ENCODE data around the gene FMO1.

The FMO1 gene

DNA sequence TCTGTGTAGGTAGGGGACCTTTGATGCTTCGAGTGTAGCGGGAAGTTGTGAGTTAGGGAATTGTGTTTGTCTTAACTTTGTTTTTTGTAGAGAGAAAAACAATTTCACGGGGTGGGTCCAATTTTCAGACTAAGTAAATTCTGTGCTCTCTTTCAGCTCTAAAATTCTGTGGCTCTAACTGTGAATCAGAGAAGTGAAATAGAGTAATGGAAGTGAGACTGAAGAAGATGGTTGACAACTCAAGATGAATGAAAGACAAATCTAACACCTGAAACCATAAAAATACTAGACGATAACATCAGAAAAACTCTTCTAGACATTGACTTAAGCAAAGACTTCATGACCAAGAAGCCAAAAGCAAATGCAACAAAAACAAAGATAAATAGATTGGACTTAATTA lies 4.4 kb upstream of the FMO1 start:
- H4K20me1 ChIP-seq (ENCODE audit: insufficient read depth, low read length), result no peaks in the 10 kb centered on the region
- TF ChIP-seq EZH2 (optimal IDR thresholded peaks at IDR 0.05; ENCODE audit: low read depth, low read length) (no peak), EZH2phosphoT487 (IDR thresholded peaks at IDR 0.05; ENCODE audit: low read length) (no peak)
- TF ChIP-seq, protein P1, sequence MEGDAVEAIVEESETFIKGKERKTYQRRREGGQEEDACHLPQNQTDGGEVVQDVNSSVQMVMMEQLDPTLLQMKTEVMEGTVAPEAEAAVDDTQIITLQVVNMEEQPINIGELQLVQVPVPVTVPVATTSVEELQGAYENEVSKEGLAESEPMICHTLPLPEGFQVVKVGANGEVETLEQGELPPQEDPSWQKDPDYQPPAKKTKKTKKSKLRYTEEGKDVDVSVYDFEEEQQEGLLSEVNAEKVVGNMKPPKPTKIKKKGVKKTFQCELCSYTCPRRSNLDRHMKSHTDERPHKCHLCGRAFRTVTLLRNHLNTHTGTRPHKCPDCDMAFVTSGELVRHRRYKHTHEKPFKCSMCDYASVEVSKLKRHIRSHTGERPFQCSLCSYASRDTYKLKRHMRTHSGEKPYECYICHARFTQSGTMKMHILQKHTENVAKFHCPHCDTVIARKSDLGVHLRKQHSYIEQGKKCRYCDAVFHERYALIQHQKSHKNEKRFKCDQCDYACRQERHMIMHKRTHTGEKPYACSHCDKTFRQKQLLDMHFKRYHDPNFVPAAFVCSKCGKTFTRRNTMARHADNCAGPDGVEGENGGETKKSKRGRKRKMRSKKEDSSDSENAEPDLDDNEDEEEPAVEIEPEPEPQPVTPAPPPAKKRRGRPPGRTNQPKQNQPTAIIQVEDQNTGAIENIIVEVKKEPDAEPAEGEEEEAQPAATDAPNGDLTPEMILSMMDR (IDR thresholded peaks at IDR 0.05; ENCODE audit: low read length), result no peak

GRCh38 chr1:171245458-171246064 lies 2.7 kb upstream of the FMO1 start:
- H3K79me2 ChIP-seq (ENCODE audit: low read length), result no peaks in the 10 kb centered on the region
- no peaks in the 10 kb centered on the region for H4K20me1 ChIP-seq (ENCODE audit: insufficient read depth, low read length)
- H3F3A ChIP-seq (ENCODE audit: insufficient read depth, low read length), result no peaks in the 10 kb centered on the region
- TF ChIP-seq EZH2phosphoT487 (IDR thresholded peaks at IDR 0.05; ENCODE audit: low read length) (no peak), EZH2 (optimal IDR thresholded peaks at IDR 0.05; ENCODE audit: low read depth, low read length) (no peak)
- TF ChIP-seq, protein P1 (IDR thresholded peaks at IDR 0.05; ENCODE audit: low read length), result peak; percentile 93
- H3K9ac ChIP-seq (ENCODE audit: low read length), result no peak overlapping the region
- no peaks in the 10 kb centered on the region for H3K27me3 ChIP-seq (replicated peaks; ENCODE audit: insufficient read depth, low read length)
- H3K9me3 ChIP-seq (replicated peaks; ENCODE audit: insufficient read depth, low read length), result no peaks in the 10 kb centered on the region
- no peak overlapping the region for H3K27ac ChIP-seq (ENCODE audit: low read length)
- H3K36me3 ChIP-seq (replicated peaks; ENCODE audit: insufficient read depth, low read length), result no peaks in the 10 kb centered on the region
- peak; percentile 78 for DNase-seq
- H2AFZ ChIP-seq (ENCODE audit: low read length), result no peak overlapping the region
- no peak overlapping the region for H3K4me2 ChIP-seq (ENCODE audit: low read depth, low read length)
- H3K9me2 ChIP-seq (replicated peaks; ENCODE audit: insufficient read depth, low read length), result no peaks in the 10 kb centered on the region
- 0 out of 2 replicates have a peak, but pooled peaks cover 4% of the 10 kb centered on the region for H3K4me1 ChIP-seq (ENCODE audit: low read length)
- no peak overlapping the region for H3K4me3 ChIP-seq (ENCODE audit: low read length)

More for the DNA sequence above, 4.4 kb upstream of the FMO1 start:
- Histone ChIP-seq H3K36me3 (replicated peaks; ENCODE audit: insufficient read depth, low read length) (no peaks in the 10 kb centered on the region), H3K9ac (ENCODE audit: low read length) (no peak overlapping the region), H3K4me2 (ENCODE audit: low read depth, low read length) (no peak overlapping the region), H2AFZ (ENCODE audit: low read length) (no peak overlapping the region), H3K27me3 (replicated peaks; ENCODE audit: insufficient read depth, low read length) (no peaks in the 10 kb centered on the region), H3F3A (ENCODE audit: insufficient read depth, low read length) (no peaks in the 10 kb centered on the region), H3K4me1 (ENCODE audit: low read length) (no peaks in the 10 kb centered on the region), H3K9me3 (replicated peaks; ENCODE audit: insufficient read depth, low read length) (no peaks in the 10 kb centered on the region), H3K9me2 (replicated peaks; ENCODE audit: insufficient read depth, low read length) (no peaks in the 10 kb centered on the region), H3K4me3 (ENCODE audit: low read length) (no peak overlapping the region), H3K79me2 (ENCODE audit: low read length) (no peaks in the 10 kb centered on the region), H3K27ac (ENCODE audit: low read length) (no peak overlapping the region)
- no peak for DNase-seq

DNA sequence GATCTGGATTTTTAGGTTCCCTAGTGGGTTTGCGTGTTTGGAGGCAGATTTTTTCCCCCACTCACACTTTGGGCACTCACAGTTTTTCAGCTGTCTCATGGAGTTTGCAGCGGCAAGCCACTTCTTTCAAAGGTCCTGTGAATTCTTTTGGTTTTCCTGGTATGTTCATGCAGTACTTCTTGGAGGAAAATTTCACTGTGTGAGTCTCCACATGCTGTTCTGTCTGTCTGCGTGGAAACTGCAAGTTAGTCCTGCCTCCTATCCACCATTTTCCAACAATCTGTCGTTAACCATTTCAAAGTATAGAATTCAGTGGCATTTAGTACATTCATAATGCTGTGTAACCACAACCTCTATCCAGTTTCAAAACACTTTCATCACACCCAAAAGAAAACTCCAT lies 793 bp upstream of the FMO1 start:
- Histone ChIP-seq H3K4me1 (ENCODE audit: low read length) (peaks cover 12% of the 10 kb centered on the region), H3F3A (ENCODE audit: insufficient read depth, low read length) (peaks cover 15% of the 10 kb centered on the region), H3K4me2 (ENCODE audit: low read depth, low read length) (no peak overlapping the region), H3K9ac (ENCODE audit: low read length) (no peak overlapping the region), H3K27ac (ENCODE audit: low read length) (no peak overlapping the region), H3K36me3 (replicated peaks; ENCODE audit: insufficient read depth, low read length) (no peaks in the 10 kb centered on the region), H3K9me2 (replicated peaks; ENCODE audit: insufficient read depth, low read length) (no peaks in the 10 kb centered on the region), H3K9me3 (replicated peaks; ENCODE audit: insufficient read depth, low read length) (no peaks in the 10 kb centered on the region), H3K79me2 (ENCODE audit: low read length) (no peaks in the 10 kb centered on the region), H2AFZ (ENCODE audit: low read length) (no peak overlapping the region), H3K4me3 (ENCODE audit: low read length) (no peak overlapping the region), H3K27me3 (replicated peaks; ENCODE audit: insufficient read depth, low read length) (no peaks in the 10 kb centered on the region), H4K20me1 (ENCODE audit: insufficient read depth, low read length) (no peaks in the 10 kb centered on the region)
- DNase-seq, result no peak
- no peak for TF ChIP-seq EZH2phosphoT487 (IDR thresholded peaks at IDR 0.05; ENCODE audit: low read length)
- no peak for TF ChIP-seq EZH2 (optimal IDR thresholded peaks at IDR 0.05; ENCODE audit: low read depth, low read length)
- TF ChIP-seq, protein P1 (IDR thresholded peaks at IDR 0.05; ENCODE audit: low read length), result no peak

Measured in MM.1S (cell line).